22Rv1 (cell line): Measurements from ENCODE around the gene C4orf50.

Experiments used
- ZFX ChIP-seq: fragments of 450-650 bp; IDR thresholded peaks from 2 replicates; pipeline ENCODE4 v1.6.1; 2017; ENCODE audit warnings: antibody characterized with exemption, borderline replicate concordance
- TF ChIP-seq, protein P1 (sequence below): fragments of 450-650 bp; IDR thresholded peaks from 2 replicates; pipeline ENCODE4 v1.5.1; 2017; ENCODE audit warnings: mild to moderate bottlenecking

- TF ChIP-seq, protein P1, sequence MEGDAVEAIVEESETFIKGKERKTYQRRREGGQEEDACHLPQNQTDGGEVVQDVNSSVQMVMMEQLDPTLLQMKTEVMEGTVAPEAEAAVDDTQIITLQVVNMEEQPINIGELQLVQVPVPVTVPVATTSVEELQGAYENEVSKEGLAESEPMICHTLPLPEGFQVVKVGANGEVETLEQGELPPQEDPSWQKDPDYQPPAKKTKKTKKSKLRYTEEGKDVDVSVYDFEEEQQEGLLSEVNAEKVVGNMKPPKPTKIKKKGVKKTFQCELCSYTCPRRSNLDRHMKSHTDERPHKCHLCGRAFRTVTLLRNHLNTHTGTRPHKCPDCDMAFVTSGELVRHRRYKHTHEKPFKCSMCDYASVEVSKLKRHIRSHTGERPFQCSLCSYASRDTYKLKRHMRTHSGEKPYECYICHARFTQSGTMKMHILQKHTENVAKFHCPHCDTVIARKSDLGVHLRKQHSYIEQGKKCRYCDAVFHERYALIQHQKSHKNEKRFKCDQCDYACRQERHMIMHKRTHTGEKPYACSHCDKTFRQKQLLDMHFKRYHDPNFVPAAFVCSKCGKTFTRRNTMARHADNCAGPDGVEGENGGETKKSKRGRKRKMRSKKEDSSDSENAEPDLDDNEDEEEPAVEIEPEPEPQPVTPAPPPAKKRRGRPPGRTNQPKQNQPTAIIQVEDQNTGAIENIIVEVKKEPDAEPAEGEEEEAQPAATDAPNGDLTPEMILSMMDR, result no peak
- TF ChIP-seq ZFX, result no peak
Observed at GRCh38 chr4:5913454-5913853, 104.8 kb downstream of the C4orf50 start.
